Neural cell (in vitro differentiated cells): ENCODE measurements around the gene SMARCA5. TPM values are rescaled to one million over a fixed set of nuclear protein-coding genes. Genes with fewer than 3 reads are reported as not detected.
A peak's percentile ranks its signal among the peaks of the same experiment; 100 is the strongest.

Experiments used
- H2AFZ ChIP-seq: fragments of 200-600, 300-800 bp; sonication (generic), shearing (Covaris generic); 2 replicates; pipeline ENCODE4 v1.6.0; 2014; ENCODE audit warnings: low read depth, mild to moderate bottlenecking, antibody characterized with exemption, low read length, moderate library complexity
- H3F3A ChIP-seq: fragments of 200-600 bp; shearing (Covaris generic); 2 replicates; pipeline ENCODE4 v1.6.1; 2016; ENCODE audit warnings: mild to moderate bottlenecking, moderate library complexity, mixed read lengths, antibody characterized with exemption, low read length; ENCODE audit not compliant: insufficient read depth, poor library complexity, severe bottlenecking
- H3K27ac ChIP-seq: fragments of 200-600, 300-800 bp; sonication (generic), shearing (Covaris generic); 2 replicates; pipeline ENCODE4 v1.5.1; 2014; ENCODE audit warnings: mild to moderate bottlenecking, low read length, moderate library complexity
- H3K27me3 ChIP-seq: fragments of 300-800, 200-600 bp; sonication (generic), shearing (Covaris generic); 2 replicates; pipeline ENCODE4 v1.6.0; 2014; ENCODE audit warnings: mild to moderate bottlenecking, low read depth, low read length, moderate library complexity; ENCODE audit not compliant: insufficient read depth
- H3K36me3 ChIP-seq: fragments of 300-800, 200-600 bp; sonication (generic), shearing (Covaris generic); 2 replicates; pipeline ENCODE4 v1.5.1; 2014; ENCODE audit warnings: mild to moderate bottlenecking, antibody characterized with exemption, low read length, moderate library complexity; ENCODE audit not compliant: insufficient read depth
- H3K4me2 ChIP-seq: fragments of 300-800, 200-600 bp; sonication (generic), shearing (Covaris generic); 2 replicates; pipeline ENCODE4 v1.6.0; 2014; ENCODE audit warnings: mild to moderate bottlenecking, low read length
- H3K4me3 ChIP-seq: fragments of 300-800, 200-600 bp; sonication (generic), shearing (Covaris generic); 2 replicates; pipeline ENCODE4 v1.5.1; 2014; ENCODE audit warnings: mild to moderate bottlenecking, low read length, moderate library complexity
- H3K79me2 ChIP-seq: fragments of 200-600 bp; shearing (Covaris generic); replicated peaks from 2 replicates; pipeline ENCODE4 v1.6.0; 2014; ENCODE audit warnings: mild to moderate bottlenecking, low read length, moderate library complexity; ENCODE audit not compliant: insufficient read depth
- H3K9ac ChIP-seq: fragments of 300-800, 200-600 bp; sonication (generic), shearing (Covaris generic); 2 replicates; pipeline ENCODE4 v1.6.1; 2016; ENCODE audit warnings: mild to moderate bottlenecking, low read length, mixed read lengths
- H3K9me2 ChIP-seq: fragments of 200-600 bp; shearing (Covaris generic); 2 replicates; pipeline ENCODE4 v1.6.1; 2016; ENCODE audit warnings: mild to moderate bottlenecking, low read length, mixed read lengths; ENCODE audit not compliant: insufficient read depth
- H3K9me3 ChIP-seq: fragments of 200-600, 300-800 bp; sonication (generic), shearing (Covaris generic); 2 replicates; pipeline ENCODE4 v1.6.1; 2016; ENCODE audit warnings: mild to moderate bottlenecking, mixed run types, low read length, moderate library complexity, mixed read lengths
- H4K20me1 ChIP-seq: fragments of 200-600 bp; shearing (Covaris generic); 2 replicates; pipeline ENCODE4 v1.6.1; 2016; ENCODE audit warnings: mild to moderate bottlenecking, mixed run types; ENCODE audit not compliant: insufficient read depth
- EP300 ChIP-seq: fragments of 450-650 bp; conservative IDR thresholded peaks from 2 replicates; pipeline ENCODE4 v1.6.1; 2014; ENCODE audit warnings: antibody characterized with exemption, mild to moderate bottlenecking, moderate library complexity; ENCODE audit not compliant: poor library complexity, severe bottlenecking
- EZH2 ChIP-seq: fragments of 200-600, 300-800 bp; shearing (Covaris generic), sonication (generic); IDR thresholded peaks from 2 replicates; pipeline ENCODE4 v1.6.1; 2014; ENCODE audit warnings: antibody characterized with exemption, low read length, borderline replicate concordance, mild to moderate bottlenecking; ENCODE audit not compliant: insufficient read depth, poor library complexity, severe bottlenecking
- MXI1 ChIP-seq: fragments of 450-650 bp; conservative IDR thresholded peaks from 2 replicates; pipeline ENCODE4 v1.6.1; 2014; ENCODE audit warnings: antibody characterized with exemption, mild to moderate bottlenecking; ENCODE audit not compliant: poor library complexity, severe bottlenecking
- POLR2AphosphoS5 ChIP-seq: IDR thresholded peaks from 2 replicates; pipeline ENCODE4 v1.6.1; 2012
- RAD21 ChIP-seq: fragments of 450-650 bp; conservative IDR thresholded peaks from 2 replicates; pipeline ENCODE4 v1.6.1; 2014; ENCODE audit warnings: antibody characterized with exemption, mild to moderate bottlenecking, moderate library complexity
- SMC3 ChIP-seq: fragments of 450-650 bp; conservative IDR thresholded peaks from 2 replicates; pipeline ENCODE4 v1.6.1; 2014; ENCODE audit warnings: antibody characterized with exemption, mild to moderate bottlenecking, moderate library complexity; ENCODE audit not compliant: poor library complexity
- TAF1 ChIP-seq: IDR thresholded peaks from 2 replicates; pipeline ENCODE4 v1.6.1; 2012; ENCODE audit warnings: low read depth
- polyA plus RNA-seq: library from polyadenylated mRNA; depleted of rRNA; stranded (reverse); fragments of >200 nt; gene quantifications from 2 replicates; pipeline ENCODE4 v1.2.3, GENCODE V29; 2014
- TF ChIP-seq, protein P1 (sequence below): fragments of 450-650 bp; IDR thresholded peaks from 2 replicates; pipeline ENCODE4 v1.5.1; 2014; ENCODE audit warnings: antibody characterized with exemption, mild to moderate bottlenecking, moderate library complexity; ENCODE audit not compliant: poor library complexity, severe bottlenecking
- TF ChIP-seq, protein P2 (sequence below): IDR thresholded peaks from 2 replicates; pipeline ENCODE4 v1.6.1; 2012; ENCODE audit warnings: borderline replicate concordance

Gene SMARCA5
- polyA plus RNA-seq, 1 donor from 2014 or later, result 49.2 TPM

DNA sequence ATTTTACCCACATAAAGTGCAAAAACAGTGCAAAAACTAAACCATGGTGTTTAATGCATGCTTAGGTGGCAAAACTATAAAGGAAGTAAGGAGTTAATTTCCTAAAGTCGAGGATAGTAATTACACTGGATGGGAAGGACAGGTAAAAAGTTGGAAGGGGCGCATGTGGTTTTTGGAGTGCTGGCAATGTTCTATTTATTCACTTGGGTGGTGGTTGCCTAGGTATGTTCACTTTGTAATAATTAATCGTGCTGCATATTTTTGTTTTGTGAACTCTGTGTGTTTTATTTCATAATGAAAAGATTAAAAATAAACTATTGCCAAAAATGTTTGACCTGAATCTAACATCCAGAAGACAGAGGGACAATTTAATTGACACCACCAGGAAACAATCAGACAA lies 32.1 kb upstream of the SMARCA5 start:
- H4K20me1 ChIP-seq, result no peaks in the 10 kb centered on the region
- TF ChIP-seq SMC3 (no peak), MXI1 (no peak)
- no peaks in the 10 kb centered on the region for H3K27me3 ChIP-seq
- no peaks in the 10 kb centered on the region for H3K36me3 ChIP-seq
- no peaks in the 10 kb centered on the region for H3K9me2 ChIP-seq
- H2AFZ ChIP-seq, result no peak overlapping the region
- H3K4me2 ChIP-seq, result no peak overlapping the region
- H3K9me3 ChIP-seq, result no peaks in the 10 kb centered on the region
- no peak overlapping the region for H3K9ac ChIP-seq
- no peaks in the 10 kb centered on the region for H3F3A ChIP-seq
- H3K79me2 ChIP-seq, result no peaks in the 10 kb centered on the region
- no peak overlapping the region for H3K27ac ChIP-seq
- H3K4me3 ChIP-seq, result no peak overlapping the region

DNA sequence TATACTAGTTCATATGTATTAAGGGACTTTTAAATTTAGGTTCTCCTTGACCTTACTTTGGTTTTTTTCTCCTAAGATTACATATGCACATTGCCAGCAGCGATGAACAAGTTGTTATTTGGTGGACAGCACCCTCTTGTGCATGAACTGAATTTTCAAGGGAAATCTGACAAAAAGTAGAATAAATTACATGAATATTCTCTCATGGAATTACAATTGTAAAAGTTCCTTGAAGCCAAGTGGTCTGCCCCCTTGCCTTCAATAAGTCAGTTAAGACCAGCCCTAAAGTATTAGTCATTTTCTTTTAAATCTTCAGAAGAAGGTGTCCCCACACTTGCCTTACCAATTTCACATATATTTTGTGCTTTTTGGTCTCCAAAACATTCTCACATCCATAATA lies 30.7 kb upstream of the SMARCA5 start:
- TF ChIP-seq, protein P1, sequence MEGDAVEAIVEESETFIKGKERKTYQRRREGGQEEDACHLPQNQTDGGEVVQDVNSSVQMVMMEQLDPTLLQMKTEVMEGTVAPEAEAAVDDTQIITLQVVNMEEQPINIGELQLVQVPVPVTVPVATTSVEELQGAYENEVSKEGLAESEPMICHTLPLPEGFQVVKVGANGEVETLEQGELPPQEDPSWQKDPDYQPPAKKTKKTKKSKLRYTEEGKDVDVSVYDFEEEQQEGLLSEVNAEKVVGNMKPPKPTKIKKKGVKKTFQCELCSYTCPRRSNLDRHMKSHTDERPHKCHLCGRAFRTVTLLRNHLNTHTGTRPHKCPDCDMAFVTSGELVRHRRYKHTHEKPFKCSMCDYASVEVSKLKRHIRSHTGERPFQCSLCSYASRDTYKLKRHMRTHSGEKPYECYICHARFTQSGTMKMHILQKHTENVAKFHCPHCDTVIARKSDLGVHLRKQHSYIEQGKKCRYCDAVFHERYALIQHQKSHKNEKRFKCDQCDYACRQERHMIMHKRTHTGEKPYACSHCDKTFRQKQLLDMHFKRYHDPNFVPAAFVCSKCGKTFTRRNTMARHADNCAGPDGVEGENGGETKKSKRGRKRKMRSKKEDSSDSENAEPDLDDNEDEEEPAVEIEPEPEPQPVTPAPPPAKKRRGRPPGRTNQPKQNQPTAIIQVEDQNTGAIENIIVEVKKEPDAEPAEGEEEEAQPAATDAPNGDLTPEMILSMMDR, result peak; percentile 70
- TF ChIP-seq SMC3 (peak; percentile 73), TAF1 (no peak), POLR2AphosphoS5 (no peak), RAD21 (peak; percentile 75), EP300 (no peak)
- Histone ChIP-seq H3K27me3 (no peaks in the 10 kb centered on the region), H3K9ac (no peak overlapping the region), H4K20me1 (no peaks in the 10 kb centered on the region), H3F3A (no peaks in the 10 kb centered on the region), H3K4me2 (no peak overlapping the region), H3K27ac (no peak overlapping the region), H2AFZ (no peak overlapping the region), H3K36me3 (no peaks in the 10 kb centered on the region), H3K9me2 (no peaks in the 10 kb centered on the region), H3K9me3 (no peaks in the 10 kb centered on the region), H3K4me3 (no peak overlapping the region), H3K79me2 (no peaks in the 10 kb centered on the region)

DNA sequence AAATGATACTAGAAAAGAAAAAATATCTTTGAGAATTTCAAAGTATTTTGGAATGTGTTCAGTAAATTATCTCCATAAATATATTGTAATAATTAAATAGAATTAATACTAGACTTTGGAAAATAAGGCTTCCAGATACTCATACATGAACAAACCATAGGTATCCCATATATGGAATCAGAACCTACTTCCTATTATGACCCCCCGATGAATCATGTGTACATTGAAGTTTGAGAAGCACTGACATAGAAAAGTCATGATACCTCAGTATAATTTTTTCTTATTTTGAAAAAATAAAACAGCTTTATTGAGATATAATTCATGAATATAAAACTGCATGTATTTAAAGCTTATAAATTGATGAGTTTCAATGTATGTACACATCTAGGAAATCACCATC lies 27.2 kb upstream of the SMARCA5 start:
- no peaks in the 10 kb centered on the region for H3K9me3 ChIP-seq
- no peaks in the 10 kb centered on the region for H3K36me3 ChIP-seq
- H3K4me2 ChIP-seq, result no peak overlapping the region
- H3K4me3 ChIP-seq, result no peak overlapping the region
- H3K27me3 ChIP-seq, result no peaks in the 10 kb centered on the region
- no peaks in the 10 kb centered on the region for H3K79me2 ChIP-seq
- no peak overlapping the region for H2AFZ ChIP-seq
- H3K9ac ChIP-seq, result no peak overlapping the region
- TF ChIP-seq TAF1 (no peak), EP300 (no peak), POLR2AphosphoS5 (no peak), EZH2 (no peak), SMC3 (no peak), MXI1 (no peak), RAD21 (no peak)
- TF ChIP-seq, protein P1, result no peak
- TF ChIP-seq, protein P2, sequence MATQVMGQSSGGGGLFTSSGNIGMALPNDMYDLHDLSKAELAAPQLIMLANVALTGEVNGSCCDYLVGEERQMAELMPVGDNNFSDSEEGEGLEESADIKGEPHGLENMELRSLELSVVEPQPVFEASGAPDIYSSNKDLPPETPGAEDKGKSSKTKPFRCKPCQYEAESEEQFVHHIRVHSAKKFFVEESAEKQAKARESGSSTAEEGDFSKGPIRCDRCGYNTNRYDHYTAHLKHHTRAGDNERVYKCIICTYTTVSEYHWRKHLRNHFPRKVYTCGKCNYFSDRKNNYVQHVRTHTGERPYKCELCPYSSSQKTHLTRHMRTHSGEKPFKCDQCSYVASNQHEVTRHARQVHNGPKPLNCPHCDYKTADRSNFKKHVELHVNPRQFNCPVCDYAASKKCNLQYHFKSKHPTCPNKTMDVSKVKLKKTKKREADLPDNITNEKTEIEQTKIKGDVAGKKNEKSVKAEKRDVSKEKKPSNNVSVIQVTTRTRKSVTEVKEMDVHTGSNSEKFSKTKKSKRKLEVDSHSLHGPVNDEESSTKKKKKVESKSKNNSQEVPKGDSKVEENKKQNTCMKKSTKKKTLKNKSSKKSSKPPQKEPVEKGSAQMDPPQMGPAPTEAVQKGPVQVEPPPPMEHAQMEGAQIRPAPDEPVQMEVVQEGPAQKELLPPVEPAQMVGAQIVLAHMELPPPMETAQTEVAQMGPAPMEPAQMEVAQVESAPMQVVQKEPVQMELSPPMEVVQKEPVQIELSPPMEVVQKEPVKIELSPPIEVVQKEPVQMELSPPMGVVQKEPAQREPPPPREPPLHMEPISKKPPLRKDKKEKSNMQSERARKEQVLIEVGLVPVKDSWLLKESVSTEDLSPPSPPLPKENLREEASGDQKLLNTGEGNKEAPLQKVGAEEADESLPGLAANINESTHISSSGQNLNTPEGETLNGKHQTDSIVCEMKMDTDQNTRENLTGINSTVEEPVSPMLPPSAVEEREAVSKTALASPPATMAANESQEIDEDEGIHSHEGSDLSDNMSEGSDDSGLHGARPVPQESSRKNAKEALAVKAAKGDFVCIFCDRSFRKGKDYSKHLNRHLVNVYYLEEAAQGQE, result no peak
- no peaks in the 10 kb centered on the region for H4K20me1 ChIP-seq
- H3F3A ChIP-seq, result no peaks in the 10 kb centered on the region
- H3K9me2 ChIP-seq, result no peaks in the 10 kb centered on the region
- H3K27ac ChIP-seq, result no peak overlapping the region
